Mononuclear cell (primary cell): Measurements from ENCODE around the gene ERBB4. TPM values are rescaled to one million over a fixed set of nuclear protein-coding genes. Genes with fewer than 3 reads are reported as not detected.
"Not testable (repeated sequence)": the region's sequence is repeated elsewhere in the genome, so short reads cannot be mapped to it uniquely, and the experiment has no call there.

Source experiments
- H3K27me3 ChIP-seq: 2 replicates; pipeline ENCODE4 v1.6.0; 2011; ENCODE audit warnings: low read length, control low read depth; ENCODE audit not compliant: insufficient read depth
- H3K4me1 ChIP-seq: 2 replicates; pipeline ENCODE4 v1.5.1; 2011; ENCODE audit warnings: mild to moderate bottlenecking, low read length, control low read depth; ENCODE audit not compliant: insufficient read depth
- H3K4me3 ChIP-seq: 2 replicates; pipeline ENCODE4 v1.5.1; 2011; ENCODE audit warnings: mild to moderate bottlenecking, low read length, moderate library complexity
- H3K9me3 ChIP-seq: 2 replicates; pipeline ENCODE4 v1.5.1; 2011; ENCODE audit warnings: low read depth, mild to moderate bottlenecking, control low read depth, low read length
- total RNA-seq: library from RNA; depleted of rRNA; stranded (reverse); fragments of >200 nt; gene quantifications from one replicate; pipeline ENCODE4 v1.2.3, GENCODE V29; 2012

ERBB4 gene
- total RNA-seq, 1 donor, result not detected

DNA sequence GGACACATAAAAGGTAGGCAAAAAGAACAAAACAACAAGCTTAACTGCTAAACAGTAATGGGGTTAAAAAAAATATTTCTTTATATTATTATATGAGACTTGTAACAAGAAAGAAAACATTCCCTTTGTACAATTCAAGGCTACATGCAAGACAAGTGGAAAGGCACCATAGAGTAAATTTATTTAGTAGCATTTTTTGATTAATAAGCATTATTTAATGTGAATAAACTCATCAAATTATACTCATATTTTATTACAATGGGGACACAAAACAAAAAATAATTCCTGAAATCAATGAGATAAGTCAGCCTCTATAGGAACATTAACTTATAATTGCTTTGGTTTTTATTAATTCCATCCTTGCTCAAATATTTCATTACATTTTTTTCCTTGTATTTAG is 809.2 kb downstream of the ERBB4 start:
- H3K9me3 ChIP-seq, result no peaks in the 10 kb centered on the region
- H3K4me1 ChIP-seq, result no peaks in the 10 kb centered on the region
- no peak overlapping the region for H3K4me3 ChIP-seq
- H3K27me3 ChIP-seq, result no peaks in the 10 kb centered on the region

DNA sequence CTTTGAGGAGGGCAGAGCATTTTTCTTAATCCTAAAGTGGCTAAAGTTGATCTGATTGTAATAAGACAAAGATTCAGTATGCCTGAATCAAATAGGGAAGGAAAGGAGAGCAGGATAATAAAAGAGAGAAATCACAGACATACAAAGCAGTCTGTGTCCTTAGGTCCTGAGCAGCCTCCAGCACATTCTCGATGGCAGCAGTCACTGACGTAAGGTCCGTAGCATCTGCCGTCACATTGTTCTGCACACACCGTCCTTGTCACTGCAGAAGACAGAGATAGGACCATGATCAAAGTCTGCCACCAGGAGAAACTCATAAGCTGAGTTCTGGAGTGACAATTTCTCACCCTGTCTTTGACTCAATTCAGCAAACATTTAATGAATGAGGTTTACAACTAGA is 813.7 kb downstream of the ERBB4 start:
- Histone ChIP-seq H3K9me3 (no peaks in the 10 kb centered on the region), H3K4me3 (no peak overlapping the region), H3K27me3 (no peaks in the 10 kb centered on the region), H3K4me1 (no peaks in the 10 kb centered on the region)

DNA sequence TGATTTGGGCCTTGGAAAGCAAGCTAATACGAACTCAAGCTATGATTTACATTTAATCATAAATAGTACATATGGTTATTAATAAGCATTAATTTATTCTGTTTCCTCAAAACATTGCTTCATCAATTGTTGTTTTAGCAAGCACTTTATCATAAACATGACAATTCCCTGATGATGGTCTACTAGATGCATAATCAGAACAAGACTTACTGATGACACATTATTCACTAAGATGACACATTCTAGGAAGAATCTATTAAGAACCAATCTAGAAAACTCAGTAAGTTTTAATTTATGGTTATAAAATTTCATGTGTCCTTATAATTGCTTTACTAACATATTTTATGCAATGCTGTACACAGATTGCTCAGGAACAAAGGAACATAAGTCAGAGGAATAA is 815.2 kb downstream of the ERBB4 start:
- Histone ChIP-seq H3K4me3 (no peak overlapping the region), H3K27me3 (no peaks in the 10 kb centered on the region), H3K4me1 (no peaks in the 10 kb centered on the region), H3K9me3 (no peaks in the 10 kb centered on the region)

DNA sequence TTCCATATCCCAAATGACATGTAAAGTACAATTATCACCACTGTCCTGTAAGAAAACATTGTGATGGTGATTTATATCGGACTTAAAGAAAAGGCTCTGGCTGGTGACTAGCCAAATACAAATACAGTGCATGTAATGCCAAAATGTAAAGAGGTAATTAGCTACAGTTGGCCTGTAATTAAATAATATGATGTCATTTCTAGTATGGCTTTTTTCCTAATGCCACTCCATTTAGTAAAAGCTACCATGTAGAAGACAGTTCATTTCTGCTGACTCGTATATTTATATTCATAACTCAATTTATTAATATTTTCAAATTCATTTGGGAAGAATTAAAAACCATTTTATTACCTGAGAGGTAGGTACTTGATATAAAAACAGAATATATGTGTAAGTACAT is 815.7 kb downstream of the ERBB4 start:
- H3K9me3 ChIP-seq, result no peaks in the 10 kb centered on the region
- H3K4me1 ChIP-seq, result no peaks in the 10 kb centered on the region
- H3K4me3 ChIP-seq, result no peak overlapping the region
- H3K27me3 ChIP-seq, result no peaks in the 10 kb centered on the region

DNA sequence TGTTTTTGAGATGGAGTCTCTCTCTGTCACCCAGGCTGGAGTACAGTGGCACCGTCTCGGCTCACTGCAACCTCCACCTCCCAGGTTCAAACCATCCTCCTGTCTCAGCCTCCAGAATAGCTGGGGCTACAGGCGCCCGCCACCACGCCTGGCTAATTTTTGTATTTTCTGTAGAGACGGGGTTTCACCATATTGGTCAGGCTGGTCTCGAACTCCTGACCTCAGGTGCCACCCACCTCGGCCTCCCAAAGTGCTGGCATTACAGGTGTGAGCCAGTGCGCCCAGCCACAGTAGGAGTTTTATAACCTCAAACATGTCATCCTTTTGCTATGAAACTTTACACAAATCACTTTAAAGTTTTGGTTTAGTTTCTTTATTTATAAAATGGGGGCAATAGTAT is 816.7 kb downstream of the ERBB4 start:
- H3K4me1 ChIP-seq, H3K27me3 ChIP-seq, H3K9me3 ChIP-seq, H3K4me3 ChIP-seq: not testable (repeated sequence)

DNA sequence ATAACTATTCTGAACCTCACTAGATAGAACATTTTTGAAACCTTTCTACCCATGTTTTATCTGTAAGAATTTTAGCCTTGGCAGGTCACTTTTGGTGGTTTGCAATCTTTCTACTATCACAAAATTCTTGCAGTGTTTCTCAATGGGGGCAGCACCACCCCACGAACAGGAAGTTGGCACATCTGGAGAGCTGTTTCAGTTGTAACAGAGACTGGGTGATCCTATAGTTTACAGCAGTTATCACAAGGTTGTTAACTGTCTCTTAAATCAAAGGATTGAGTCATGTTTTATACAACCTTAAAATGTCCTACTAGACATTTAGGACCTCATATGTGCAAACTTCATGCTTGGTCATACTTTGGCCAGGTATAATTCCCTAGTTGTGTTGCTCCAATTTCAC is 829.2 kb downstream of the ERBB4 start:
- H3K4me1 ChIP-seq, result no peaks in the 10 kb centered on the region
- no peaks in the 10 kb centered on the region for H3K27me3 ChIP-seq
- no peak overlapping the region for H3K4me3 ChIP-seq
- H3K9me3 ChIP-seq, result no peaks in the 10 kb centered on the region

DNA sequence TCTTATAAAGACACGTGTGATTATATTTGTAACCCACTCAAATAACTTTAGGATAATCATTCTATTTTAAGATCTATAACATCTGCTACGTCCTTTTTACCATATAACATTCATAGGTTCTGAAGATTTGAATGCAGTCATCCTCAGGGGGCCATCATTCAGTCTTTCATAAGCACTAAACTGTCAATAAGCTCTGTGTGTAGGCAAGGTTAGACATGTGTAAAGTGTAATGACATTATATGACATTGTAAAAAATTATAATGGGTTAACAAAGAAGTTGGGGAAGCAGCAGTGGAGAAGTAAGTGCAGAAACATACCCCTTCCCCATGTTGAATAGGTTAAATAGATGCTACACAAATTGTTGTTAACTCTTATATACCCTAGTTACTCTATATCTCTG is 845.9 kb downstream of the ERBB4 start:
- Histone ChIP-seq H3K4me3 (no peak overlapping the region), H3K27me3 (no peaks in the 10 kb centered on the region), H3K9me3 (no peaks in the 10 kb centered on the region), H3K4me1 (no peaks in the 10 kb centered on the region)

DNA sequence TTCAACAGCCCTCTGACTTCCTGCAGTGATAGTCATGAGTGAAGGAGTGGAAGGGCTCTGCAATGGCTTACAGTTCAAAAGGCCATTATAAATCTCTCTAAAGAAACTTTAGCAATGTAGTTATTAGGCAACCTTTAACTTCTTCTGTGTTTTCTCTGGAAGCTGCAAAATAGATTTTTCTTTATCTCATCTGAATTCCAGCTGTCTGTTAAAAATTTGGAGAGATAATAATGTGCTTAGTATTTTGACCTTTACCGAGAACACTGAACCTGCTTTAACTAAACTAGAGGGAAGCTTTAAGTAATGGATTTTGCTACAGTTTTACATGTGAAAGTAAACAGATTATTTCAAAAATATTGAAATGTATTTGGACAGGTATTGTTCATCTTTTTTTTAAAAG is 847.9 kb downstream of the ERBB4 start:
- Histone ChIP-seq H3K4me1 (no peaks in the 10 kb centered on the region), H3K9me3 (no peaks in the 10 kb centered on the region), H3K27me3 (no peaks in the 10 kb centered on the region), H3K4me3 (no peak overlapping the region)

DNA sequence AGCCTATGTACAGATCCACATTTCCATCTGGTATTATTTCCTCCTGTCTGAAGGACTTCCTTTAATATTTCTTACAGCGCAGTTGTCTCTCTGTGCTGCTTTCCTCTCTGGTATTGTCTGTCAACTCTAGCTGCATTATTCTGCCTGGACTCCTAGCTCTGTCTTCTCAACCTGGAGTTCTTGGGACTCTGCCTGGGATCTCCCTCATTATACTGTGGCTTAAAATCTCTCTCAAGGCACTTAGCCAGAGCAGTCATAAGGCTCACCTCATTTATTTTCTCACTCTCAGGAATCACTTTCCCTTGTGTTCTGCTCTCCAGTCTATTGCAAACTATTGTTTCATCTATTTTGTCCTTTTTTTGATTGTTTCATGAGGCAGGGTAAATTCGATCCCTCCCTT is 850.4 kb downstream of the ERBB4 start:
- Histone ChIP-seq H3K4me1 (no peaks in the 10 kb centered on the region), H3K9me3 (peaks cover 12% of the 10 kb centered on the region), H3K4me3 (no peak overlapping the region), H3K27me3 (no peaks in the 10 kb centered on the region)

DNA sequence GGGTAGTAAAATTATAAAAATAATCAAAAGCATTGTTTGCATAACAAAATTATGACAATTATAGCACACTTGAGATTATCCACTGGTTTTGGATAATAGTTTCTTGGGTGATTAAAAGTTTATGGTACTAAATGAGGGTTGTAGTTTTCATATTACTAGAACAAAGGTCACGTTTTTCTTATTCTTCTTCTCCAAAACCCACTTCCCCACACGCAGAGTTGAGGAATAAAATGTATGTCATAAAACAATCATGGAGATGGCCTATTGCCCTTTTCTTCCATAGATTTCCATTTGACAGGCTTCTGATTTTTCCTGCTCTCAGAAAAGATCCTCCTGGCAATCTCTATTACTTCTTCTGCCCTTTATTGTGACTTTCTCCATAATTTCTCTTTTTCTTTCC is 863.9 kb downstream of the ERBB4 start:
- Histone ChIP-seq H3K4me1 (no peaks in the 10 kb centered on the region), H3K4me3 (no peak overlapping the region), H3K9me3 (peaks cover 5% of the 10 kb centered on the region), H3K27me3 (no peaks in the 10 kb centered on the region)

DNA sequence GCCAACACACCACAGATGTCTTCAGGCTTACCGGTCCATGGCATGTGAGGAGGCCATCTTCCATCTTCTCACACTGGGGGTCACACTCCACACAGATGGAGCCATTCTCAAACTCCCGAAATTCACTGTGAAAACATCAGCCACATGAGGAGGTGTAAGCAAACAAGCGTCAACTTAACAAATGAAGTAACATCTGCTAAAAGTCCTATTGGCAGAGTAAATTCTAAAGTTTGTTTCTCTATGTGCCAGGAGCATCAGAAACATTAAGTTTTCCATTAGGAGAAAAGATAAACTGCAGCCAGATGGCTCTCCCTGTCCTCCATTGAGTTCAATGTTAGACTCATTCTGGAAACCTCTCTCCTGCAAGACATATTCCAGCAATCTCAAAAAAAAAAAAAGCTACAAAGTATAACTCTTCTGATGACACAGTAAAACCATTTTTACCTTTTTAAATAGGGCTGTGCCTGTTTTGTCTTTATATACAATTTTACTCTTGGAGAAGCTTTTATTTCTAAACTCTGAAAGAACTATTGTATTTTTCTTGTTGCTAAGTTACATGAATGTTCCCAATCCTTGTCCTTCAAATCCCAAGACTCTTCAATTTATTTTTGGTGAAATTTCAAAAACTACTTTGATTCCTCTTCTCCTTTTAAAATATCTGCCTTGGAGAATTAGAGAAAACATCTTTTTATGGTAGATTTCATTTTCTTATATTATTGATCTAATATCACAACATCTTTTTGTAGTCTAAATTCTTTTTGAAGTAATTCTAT is 865.3 kb downstream of the ERBB4 start:
- Histone ChIP-seq H3K4me3 (no peak overlapping the region), H3K27me3 (no peaks in the 10 kb centered on the region), H3K9me3 (peaks cover 5% of the 10 kb centered on the region), H3K4me1 (no peaks in the 10 kb centered on the region)

DNA sequence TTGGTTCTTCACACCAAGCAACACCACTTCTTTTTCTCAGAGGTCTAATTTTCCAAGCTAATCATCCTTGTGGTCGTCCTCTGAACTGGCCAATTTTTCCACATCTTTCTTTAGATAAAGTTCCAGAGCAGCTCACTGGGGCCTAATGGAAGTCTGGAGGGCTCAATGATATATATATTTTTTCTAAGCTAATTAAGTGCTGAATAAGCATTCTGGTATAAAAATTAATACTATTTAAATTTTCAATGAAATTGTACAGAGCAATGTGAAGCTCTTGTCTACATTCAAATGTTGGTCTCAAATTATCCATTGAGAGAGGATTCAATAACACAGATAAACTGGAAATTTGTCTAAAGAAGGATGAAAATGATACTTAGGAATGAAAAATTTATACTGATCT is 866.6 kb downstream of the ERBB4 start:
- Histone ChIP-seq H3K4me1 (no peaks in the 10 kb centered on the region), H3K4me3 (no peak overlapping the region), H3K27me3 (no peaks in the 10 kb centered on the region), H3K9me3 (peaks cover 5% of the 10 kb centered on the region)

DNA sequence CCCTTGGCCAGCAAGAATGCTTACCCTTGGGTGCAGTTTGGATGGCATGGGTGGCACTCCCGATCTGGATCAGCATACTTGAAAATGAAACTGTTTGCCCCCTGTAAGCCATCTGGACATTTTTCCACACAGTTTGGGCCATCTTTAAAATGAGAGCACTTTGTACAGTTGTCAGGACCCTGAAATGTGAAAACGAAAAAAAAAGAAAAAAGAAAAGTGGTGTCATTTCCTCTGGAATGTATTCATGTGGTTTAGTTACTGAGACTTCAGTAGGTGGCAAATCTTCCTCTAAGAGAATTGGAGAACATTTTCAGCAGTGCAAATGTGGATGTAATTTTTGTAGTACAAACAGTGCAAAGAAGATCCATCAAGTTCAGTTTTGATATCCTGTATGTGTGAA is 873.3 kb downstream of the ERBB4 start:
- no peaks in the 10 kb centered on the region for H3K9me3 ChIP-seq
- H3K4me1 ChIP-seq, result no peaks in the 10 kb centered on the region
- no peak overlapping the region for H3K4me3 ChIP-seq
- no peaks in the 10 kb centered on the region for H3K27me3 ChIP-seq

DNA sequence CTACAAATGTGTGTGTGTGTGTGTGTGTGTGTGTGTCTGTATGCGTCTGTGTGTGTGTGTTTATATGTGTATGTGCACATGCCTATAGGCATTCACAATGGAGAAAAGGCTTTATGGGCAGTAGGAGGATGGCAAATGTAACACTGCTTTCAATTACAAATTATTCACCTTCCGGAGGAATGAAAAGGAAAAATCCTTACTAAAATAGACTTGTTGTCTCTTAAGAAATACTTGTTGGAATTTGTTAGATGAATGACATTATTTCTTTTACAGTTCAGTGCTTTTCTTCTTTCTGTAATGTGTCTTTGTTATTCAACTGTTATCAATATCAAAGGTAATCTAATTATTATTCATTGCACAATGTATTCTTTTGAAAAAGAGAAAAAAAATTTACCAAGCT is 874.3 kb downstream of the ERBB4 start:
- no peaks in the 10 kb centered on the region for H3K4me1 ChIP-seq
- no peaks in the 10 kb centered on the region for H3K27me3 ChIP-seq
- H3K4me3 ChIP-seq, result no peak overlapping the region
- no peaks in the 10 kb centered on the region for H3K9me3 ChIP-seq

DNA sequence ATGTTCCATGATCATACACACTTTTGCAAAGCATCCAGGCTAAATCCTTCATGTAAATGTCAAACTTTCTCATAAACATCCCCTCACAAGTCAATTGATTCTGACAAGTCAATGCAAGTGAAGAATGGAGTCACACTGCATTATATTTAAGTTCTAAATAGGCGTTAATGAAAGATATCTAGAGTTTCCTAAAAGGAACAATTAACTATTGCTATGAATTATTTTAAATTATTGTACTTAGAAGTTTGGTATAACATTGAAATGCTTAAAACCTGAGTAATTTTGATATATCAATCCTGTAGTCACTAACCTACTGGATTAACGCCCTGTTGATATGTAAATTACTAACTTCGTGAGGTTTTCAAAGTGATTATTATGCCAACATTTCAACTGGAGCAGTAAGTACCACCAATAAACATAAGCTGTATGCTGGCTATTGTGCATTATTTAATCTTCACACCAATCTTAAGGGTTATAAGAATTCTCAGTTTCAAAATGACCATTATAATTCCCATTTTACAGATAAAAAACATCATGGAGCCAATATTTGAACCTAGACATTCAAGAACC is 884.3 kb downstream of the ERBB4 start:
- H3K27me3 ChIP-seq, result no peaks in the 10 kb centered on the region
- no peaks in the 10 kb centered on the region for H3K9me3 ChIP-seq
- H3K4me3 ChIP-seq, result no peak overlapping the region
- H3K4me1 ChIP-seq, result no peaks in the 10 kb centered on the region

DNA sequence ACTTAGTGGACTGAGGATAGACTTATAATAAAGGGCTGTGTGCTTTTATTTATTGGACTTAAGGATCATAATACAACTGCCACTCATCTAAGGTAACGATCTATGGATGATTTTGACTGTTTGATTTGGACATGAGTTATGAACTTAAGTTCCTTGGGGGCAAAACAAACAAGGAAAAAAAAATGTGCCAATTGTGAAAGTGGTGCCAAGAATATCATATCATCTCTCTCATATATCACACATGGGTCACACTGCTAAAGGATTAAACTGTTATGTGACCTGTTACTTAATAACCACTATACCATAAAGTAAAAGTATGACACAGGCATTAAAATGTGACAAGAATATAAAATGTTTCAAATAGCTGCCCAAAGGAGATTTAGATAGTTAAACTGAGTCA is 886.3 kb downstream of the ERBB4 start:
- H3K9me3 ChIP-seq, result no peaks in the 10 kb centered on the region
- H3K4me1 ChIP-seq, result no peaks in the 10 kb centered on the region
- H3K27me3 ChIP-seq, result no peaks in the 10 kb centered on the region
- H3K4me3 ChIP-seq, result no peak overlapping the region
